ENCODE measurements around the gene SLC9A3.

DNA sequence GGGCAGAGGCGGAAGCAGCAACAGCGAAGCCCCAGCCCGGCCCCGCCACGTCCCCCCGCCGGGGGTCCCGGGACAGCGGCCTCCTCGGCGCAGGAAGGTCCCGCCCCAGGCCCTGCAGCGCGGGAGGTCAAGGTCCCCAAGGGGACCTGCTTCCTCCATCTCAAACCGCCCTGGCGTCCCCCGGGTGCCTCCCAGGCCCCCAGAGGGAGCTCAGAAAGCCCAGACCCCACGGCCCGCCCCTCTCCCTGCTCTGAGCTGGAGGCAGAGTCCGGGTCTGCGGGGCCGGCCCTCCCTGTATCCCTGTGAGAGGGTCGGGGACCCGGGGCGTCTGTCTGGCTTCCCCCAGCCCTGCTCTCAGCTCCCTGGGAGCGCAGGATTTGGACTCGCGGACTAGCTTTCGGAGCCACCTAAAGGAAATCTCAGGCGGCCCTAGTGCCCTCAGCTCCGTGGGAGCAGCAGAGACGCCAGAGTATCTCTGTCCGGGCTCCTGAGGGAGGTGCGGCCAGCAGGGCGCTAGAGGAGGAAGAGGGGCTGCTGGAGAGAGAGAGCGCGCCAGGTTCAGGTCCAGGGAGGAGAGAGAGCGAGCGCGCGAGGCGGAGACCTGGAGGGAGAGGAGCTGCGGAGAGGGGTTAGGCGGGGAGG lies 50.6 kb downstream of the SLC9A3 start:
- peak; percentile 44 for TF ChIP-seq EZH2 (IDR thresholded peaks at IDR 0.05; ENCODE audit: borderline replicate concordance, low read depth, low read length, poor library complexity, severe bottlenecking)
- TF ChIP-seq, protein P1, sequence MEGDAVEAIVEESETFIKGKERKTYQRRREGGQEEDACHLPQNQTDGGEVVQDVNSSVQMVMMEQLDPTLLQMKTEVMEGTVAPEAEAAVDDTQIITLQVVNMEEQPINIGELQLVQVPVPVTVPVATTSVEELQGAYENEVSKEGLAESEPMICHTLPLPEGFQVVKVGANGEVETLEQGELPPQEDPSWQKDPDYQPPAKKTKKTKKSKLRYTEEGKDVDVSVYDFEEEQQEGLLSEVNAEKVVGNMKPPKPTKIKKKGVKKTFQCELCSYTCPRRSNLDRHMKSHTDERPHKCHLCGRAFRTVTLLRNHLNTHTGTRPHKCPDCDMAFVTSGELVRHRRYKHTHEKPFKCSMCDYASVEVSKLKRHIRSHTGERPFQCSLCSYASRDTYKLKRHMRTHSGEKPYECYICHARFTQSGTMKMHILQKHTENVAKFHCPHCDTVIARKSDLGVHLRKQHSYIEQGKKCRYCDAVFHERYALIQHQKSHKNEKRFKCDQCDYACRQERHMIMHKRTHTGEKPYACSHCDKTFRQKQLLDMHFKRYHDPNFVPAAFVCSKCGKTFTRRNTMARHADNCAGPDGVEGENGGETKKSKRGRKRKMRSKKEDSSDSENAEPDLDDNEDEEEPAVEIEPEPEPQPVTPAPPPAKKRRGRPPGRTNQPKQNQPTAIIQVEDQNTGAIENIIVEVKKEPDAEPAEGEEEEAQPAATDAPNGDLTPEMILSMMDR (conservative IDR thresholded peaks at IDR 0.05; ENCODE audit: low read depth, low read length), result no peak

Measured in A673 (cell line).